B cell (primary cell): ENCODE data around the gene PLD4. TPM values are rescaled to one million over a fixed set of nuclear protein-coding genes. Genes with fewer than 3 reads are reported as not detected.
A peak's percentile ranks its signal among the peaks of the same experiment; 100 is the strongest.

Source experiments
- ATAC-seq: fragments of 200-7000 bp; cut with Tn5 transposase; one replicate; pipeline ENCODE4 v1.10.0; 2021; ENCODE audit warnings: low read depth, mild to moderate bottlenecking, moderate number of reproducible peaks, moderate library complexity
- CTCF ChIA-PET: fragments of 350-600 bp; sonication (Branson Sonifier 250); formaldehyde crosslinking; loops from one replicate; lab custom pipeline; 2021; ENCODE audit warnings: antibody characterized with exemption, inconsistent platforms; lab: Charles Lee
- POLR2A ChIA-PET: fragments of 350-600 bp; sonication (Branson Sonifier 250); formaldehyde crosslinking; loops from one replicate; lab custom pipeline; 2021; ENCODE audit warnings: antibody characterized with exemption; lab: Charles Lee
- DNase-seq: peaks from one replicate; pipeline ENCODE4 v3.0.0; 2013
- H2AFZ ChIP-seq: 2 replicates; pipeline ENCODE4 v1.6.1; 2012; ENCODE audit warnings: mild to moderate bottlenecking, low read depth, low read length; ENCODE audit not compliant: insufficient read depth, poor library complexity, severe bottlenecking
- H3K27ac ChIP-seq, 2 donors: 1 replicate in 1 of 2; 2 replicates in 1 of 2; pipeline ENCODE4 v1.5.1; 2012 to 2013; ENCODE audit warnings: low read length in 2 of 2, mild to moderate bottlenecking in 2 of 2, moderate library complexity in 1 of 2
- H3K27me3 ChIP-seq, 4 experiments: fragments of 200-600 bp in 1 of 4; sonication (generic) in 1 of 4; replicated peaks in 1 of 4; 1 replicate in 2 of 4; 2 replicates in 2 of 4; pipeline versions ENCODE4 v1.6.1 to v1.7.0; 2013 to 2016; ENCODE audit warnings: low read length in 3 of 4, mild to moderate bottlenecking in 2 of 4, mixed read lengths in 1 of 4, moderate library complexity in 1 of 4; ENCODE audit not compliant: insufficient read depth in 4 of 4, control insufficient read depth in 3 of 4; ENCODE audit errors: control extremely low read depth in 1 of 4
- H3K36me3 ChIP-seq, 2 experiments: replicated peaks in 1 of 2; 1 replicate in 1 of 2; 2 replicates in 1 of 2; pipeline versions ENCODE4 v1.6.1 to v1.7.1; 2013; ENCODE audit warnings: low read length in 1 of 2; ENCODE audit not compliant: insufficient read depth in 2 of 2, control insufficient read depth in 1 of 2; ENCODE audit errors: control extremely low read depth in 1 of 2, extremely low read depth in 1 of 2
- H3K4me1 ChIP-seq, 2 donors: fragments of 200-600 bp in 1 of 2; sonication (generic) in 1 of 2; 1 replicate in 1 of 2; 2 replicates in 1 of 2; pipeline versions ENCODE4 v1.5.1 to v1.6.1; 2013 to 2017; ENCODE audit warnings: low read length in 2 of 2; ENCODE audit not compliant: control insufficient read depth in 2 of 2, insufficient read depth in 2 of 2
- H3K4me2 ChIP-seq: replicated peaks from 2 replicates; pipeline ENCODE3; 2012; ENCODE audit warnings: mild to moderate bottlenecking, low read depth, low read length; ENCODE audit not compliant: poor library complexity, severe bottlenecking
- H3K4me3 ChIP-seq, 5 experiments: fragments of 200-600 bp in 1 of 5; sonication (generic) in 1 of 5; 1 replicate in 3 of 5; 2 replicates in 2 of 5; pipeline versions ENCODE4 v1.5.1 to v1.7.0; 2011 to 2016; ENCODE audit warnings: low read length in 4 of 5, mild to moderate bottlenecking in 4 of 5, low read depth in 2 of 5, control low read depth in 1 of 5, moderate library complexity in 1 of 5; ENCODE audit not compliant: insufficient read depth in 1 of 5; ENCODE audit errors: control extremely low read depth in 1 of 5, extremely low read depth in 1 of 5
- H3K79me2 ChIP-seq: fragments of 200-600 bp; sonication (generic); one replicate; pipeline ENCODE4 v1.6.0; 2016; ENCODE audit warnings: low read length; ENCODE audit not compliant: control insufficient read depth, insufficient read depth
- H3K9ac ChIP-seq: fragments of 200-600 bp; sonication (generic); 2 replicates; pipeline ENCODE4 v1.6.1; 2017; ENCODE audit warnings: mild to moderate bottlenecking, low read length, moderate library complexity
- H3K9me3 ChIP-seq, 3 donors: one replicate each; pipeline versions ENCODE4 v1.6.1 to v1.7.1; 2013; ENCODE audit warnings: low read length in 2 of 3; ENCODE audit not compliant: control insufficient read depth in 2 of 3, insufficient read depth in 1 of 3; ENCODE audit errors: control extremely low read depth in 1 of 3
- H4K20me1 ChIP-seq: 2 replicates; pipeline ENCODE4 v1.6.0; 2012; ENCODE audit warnings: mild to moderate bottlenecking, low read length; ENCODE audit not compliant: insufficient read depth, control insufficient read depth, poor library complexity, severe bottlenecking
- H3K27ac Mint-ChIP-seq: one replicate; pipeline ENCODE4 v1.8.0; 2021; ENCODE audit warnings: mixed read lengths
- H3K27me3 Mint-ChIP-seq: one replicate; pipeline ENCODE4 v1.8.0; 2021; ENCODE audit warnings: mixed read lengths
- H3K4me1 Mint-ChIP-seq: one replicate; pipeline ENCODE4 v1.8.0; 2021; ENCODE audit warnings: mixed read lengths
- H3K4me3 Mint-ChIP-seq: one replicate; pipeline ENCODE4 v1.8.0; 2021; ENCODE audit warnings: mixed read lengths
- H3K9me3 Mint-ChIP-seq: one replicate; pipeline ENCODE4 v1.8.0; 2022; ENCODE audit warnings: mixed read lengths; ENCODE audit not compliant: insufficient read depth
- EZH2 ChIP-seq: IDR thresholded peaks from 2 replicates; pipeline ENCODE4 v1.6.1; 2012; ENCODE audit warnings: borderline replicate concordance, low read depth, mild to moderate bottlenecking, moderate library complexity, low read length; ENCODE audit not compliant: insufficient read depth, poor library complexity, severe bottlenecking
- WGBS: methylation state at CpG from one replicate; pipeline ENCODE4 v1.1.5; 2013; ENCODE audit warnings: missing lambda C conversion rate; ENCODE audit not compliant: insufficient coverage; 5-methylcytosine and 5-hydroxymethylcytosine counted together
- intact Hi-C: fragments of 100-400 bp; cut with micrococcal nuclease; formaldehyde crosslinking; loops from one replicate; pipeline ENCODE4 v1.10.0; 2022
- polyA plus RNA-seq: library from polyadenylated mRNA; depleted of rRNA; stranded (reverse); fragments of >200 nt; gene quantifications from 2 replicates; pipeline ENCODE4 v1.2.3, GENCODE V29; 2012
- total RNA-seq, 2 donors: library from RNA; stranded (reverse); fragments of 120-200 nt in 1 of 2; gene quantifications; 1 replicate in 1 of 2; 2 replicates in 1 of 2; pipeline versions ENCODE4 v1.2.3 to v1.2.4, GENCODE V29; 2013 to 2022
- TF ChIP-seq, protein P1 (sequence below): fragments of 200-600 bp; IDR thresholded peaks from one replicate; pipeline ENCODE4 v1.8.0; 2022; ENCODE audit warnings: antibody characterized with exemption, mild to moderate bottlenecking

The PLD4 gene
- total and polyA plus RNA-seq, 2 donors (not counting 1 experiment from before 2014, with no cell fraction given) = 49.9 to 79.7 TPM

DNA sequence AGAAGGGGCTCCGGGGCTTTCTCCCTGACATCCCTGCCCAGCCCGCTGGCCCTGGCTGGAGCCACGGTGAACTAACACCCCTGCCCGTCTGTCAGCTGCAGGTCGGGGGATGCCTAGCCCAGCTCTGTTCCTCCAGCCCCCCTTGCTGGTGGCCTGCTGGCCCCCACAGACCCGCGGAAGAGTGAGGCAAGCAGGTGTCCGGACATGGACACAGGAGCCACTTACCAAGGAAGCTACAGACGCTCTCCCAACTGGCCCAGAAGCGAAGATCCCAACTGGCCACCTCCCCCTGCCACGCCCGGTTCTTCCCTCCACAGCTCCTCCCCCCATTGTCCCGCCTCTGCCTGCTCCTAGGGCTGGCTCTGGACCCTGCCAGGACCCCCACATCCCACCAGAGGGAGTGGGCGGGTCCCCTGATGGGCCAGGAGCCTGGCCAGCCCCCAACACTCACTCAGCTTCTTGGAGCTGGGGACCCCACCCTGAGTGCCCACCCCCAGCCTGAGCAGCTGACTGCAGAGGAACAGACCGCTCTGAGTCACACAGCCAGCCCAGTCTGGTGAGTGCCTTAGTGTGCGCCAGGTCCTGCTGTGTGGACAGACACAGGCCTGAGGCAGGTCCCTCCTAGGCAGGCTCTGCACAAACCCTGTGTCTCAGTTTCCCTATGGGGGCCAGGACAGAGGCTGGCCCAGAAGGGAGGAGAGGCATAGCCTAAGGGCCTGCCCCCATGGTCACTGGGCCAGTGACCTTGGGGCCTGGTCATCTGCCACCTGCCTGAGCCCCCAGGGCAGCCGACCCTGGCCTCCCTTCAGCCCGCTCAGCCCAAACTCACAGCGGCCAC is 45.8 kb downstream of the PLD4 start:
- peaks cover 16% of the 10 kb centered on the region for H3K4me1 Mint-ChIP-seq
- H3K4me1 ChIP-seq = peaks cover 17 to 19% of the 10 kb centered on the region in 2 donors
- no peaks in the 10 kb centered on the region for H3K79me2 ChIP-seq
- no peak overlapping the region for H2AFZ ChIP-seq
- no peak overlapping the region for H3K27ac Mint-ChIP-seq
- H3K9me3 Mint-ChIP-seq = no peaks in the 10 kb centered on the region
- DNase-seq = peak; percentile 6
- WGBS = 85% methylated on average over 16 of the region's 19 CpGs
- CTCF ChIA-PET = interaction anchor here (0.5 to 6.7 kb wide), 4 partner anchors 75 to 96 kb away, joined by 3 to 132 read pairs (median 4); no protein-coding TSS in a partner anchor
- no peak for ATAC-seq
- TF ChIP-seq, protein P1, sequence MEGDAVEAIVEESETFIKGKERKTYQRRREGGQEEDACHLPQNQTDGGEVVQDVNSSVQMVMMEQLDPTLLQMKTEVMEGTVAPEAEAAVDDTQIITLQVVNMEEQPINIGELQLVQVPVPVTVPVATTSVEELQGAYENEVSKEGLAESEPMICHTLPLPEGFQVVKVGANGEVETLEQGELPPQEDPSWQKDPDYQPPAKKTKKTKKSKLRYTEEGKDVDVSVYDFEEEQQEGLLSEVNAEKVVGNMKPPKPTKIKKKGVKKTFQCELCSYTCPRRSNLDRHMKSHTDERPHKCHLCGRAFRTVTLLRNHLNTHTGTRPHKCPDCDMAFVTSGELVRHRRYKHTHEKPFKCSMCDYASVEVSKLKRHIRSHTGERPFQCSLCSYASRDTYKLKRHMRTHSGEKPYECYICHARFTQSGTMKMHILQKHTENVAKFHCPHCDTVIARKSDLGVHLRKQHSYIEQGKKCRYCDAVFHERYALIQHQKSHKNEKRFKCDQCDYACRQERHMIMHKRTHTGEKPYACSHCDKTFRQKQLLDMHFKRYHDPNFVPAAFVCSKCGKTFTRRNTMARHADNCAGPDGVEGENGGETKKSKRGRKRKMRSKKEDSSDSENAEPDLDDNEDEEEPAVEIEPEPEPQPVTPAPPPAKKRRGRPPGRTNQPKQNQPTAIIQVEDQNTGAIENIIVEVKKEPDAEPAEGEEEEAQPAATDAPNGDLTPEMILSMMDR = no peak
- no peak for TF ChIP-seq EZH2
- no peak overlapping the region for H3K9ac ChIP-seq
- H3K9me3 ChIP-seq = peaks cover 0 to 8% (median 0%) of the 10 kb centered on the region in 3 donors
- peaks cover 0 to 38% (median 15%) of the 10 kb centered on the region in 4 experiments for H3K27me3 ChIP-seq
- H3K4me3 ChIP-seq = no peak overlapping the region
- no peak overlapping the region for H3K4me2 ChIP-seq
- H3K4me3 Mint-ChIP-seq = no peak overlapping the region
- H3K27me3 Mint-ChIP-seq = peaks cover 16% of the 10 kb centered on the region
- intact Hi-C loops = no loop called here
- H3K27ac ChIP-seq = no peak overlapping the region
- no peaks in the 10 kb centered on the region for H3K36me3 ChIP-seq
- POLR2A ChIA-PET = interaction anchor here (0.6 kb wide), 1 partner anchor 326 kb away, joined by 4 read pairs; no protein-coding TSS in a partner anchor
- no peaks in the 10 kb centered on the region for H4K20me1 ChIP-seq
